ENCODE measurements around the gene KCNG4. TPM values are rescaled to one million over a fixed set of nuclear protein-coding genes. Genes with fewer than 3 reads are reported as not detected.

KCNG4 gene
- total RNA-seq, 2 experiments from 2014 or later, result not detected

- no peaks in the 10 kb centered on the region for H3K9me3 Mint-ChIP-seq
- H3K27me3 Mint-ChIP-seq, result peaks cover 10% of the 10 kb centered on the region
- no peak overlapping the region for H3K27ac Mint-ChIP-seq
- DNase-seq (no peak), ATAC-seq (no peak)
- no peaks in the 10 kb centered on the region for H3K4me1 Mint-ChIP-seq (ENCODE audit: low read depth)
- intact Hi-C loops (cut with micrococcal nuclease), result no loop called here
- no peaks in the 10 kb centered on the region for H3K36me3 Mint-ChIP-seq (ENCODE audit: low read depth)
- no peak overlapping the region for H3K4me3 Mint-ChIP-seq
- no peak for TF ChIP-seq CTCF (IDR thresholded peaks at IDR 0.05)
- ChIA-PET CTCF (interaction anchor here (1.1 kb wide), 1 partner anchor 16 kb away, joined by 3 read pairs; no protein-coding TSS in a partner anchor), POLR2A (no interaction called here)
These were observed 19.9 kb upstream of the KCNG4 start for GRCh38 chr16:84259691-84260090.

GRCh38 chr16:84258266-84258665 is 18.5 kb upstream of the KCNG4 start:
- no peaks in the 10 kb centered on the region for H3K4me1 Mint-ChIP-seq (ENCODE audit: low read depth)
- no peaks in the 10 kb centered on the region for H3K36me3 Mint-ChIP-seq (ENCODE audit: low read depth)
- ChIA-PET POLR2A (interaction anchor here (0.8 kb wide), 1 partner anchor 125 kb away, joined by 3 read pairs; no protein-coding TSS in a partner anchor), CTCF (no interaction called here)
- no peaks in the 10 kb centered on the region for H3K9me3 Mint-ChIP-seq
- intact Hi-C loops (cut with micrococcal nuclease), result no loop called here
- no peak for ATAC-seq
- H3K27me3 Mint-ChIP-seq, result peaks cover 15% of the 10 kb centered on the region
- no peak for DNase-seq
- no peak overlapping the region for H3K4me3 Mint-ChIP-seq
- TF ChIP-seq CTCF (IDR thresholded peaks at IDR 0.05), result no peak
- no peak overlapping the region for H3K27ac Mint-ChIP-seq

GRCh38 chr16:84255050-84255810 is 15.4 kb upstream of the KCNG4 start:
- TF ChIP-seq CTCF (IDR thresholded peaks at IDR 0.05), result no peak
- no peak overlapping the region for H3K4me3 Mint-ChIP-seq
- no peaks in the 10 kb centered on the region for H3K9me3 Mint-ChIP-seq
- peaks cover 24% of the 10 kb centered on the region for H3K27me3 Mint-ChIP-seq
- no peak overlapping the region for H3K27ac Mint-ChIP-seq
- ATAC-seq (no peak), DNase-seq (no peak)
- intact Hi-C loops (cut with micrococcal nuclease), result no loop called here
- no peaks in the 10 kb centered on the region for H3K4me1 Mint-ChIP-seq (ENCODE audit: low read depth)
- no peaks in the 10 kb centered on the region for H3K36me3 Mint-ChIP-seq (ENCODE audit: low read depth)
- CTCF ChIA-PET, result interaction anchor here (1.9 kb wide), 2 partner anchors 22 to 25 kb away, joined by 4 to 7 read pairs; no protein-coding TSS in a partner anchor
- POLR2A ChIA-PET, result no interaction called here

- Mint-ChIP-seq H3K9me3 (no peaks in the 10 kb centered on the region), H3K27me3 (peaks cover 21% of the 10 kb centered on the region), H3K36me3 (ENCODE audit: low read depth) (no peaks in the 10 kb centered on the region), H3K4me3 (no peak overlapping the region), H3K27ac (no peak overlapping the region), H3K4me1 (ENCODE audit: low read depth) (no peaks in the 10 kb centered on the region)
- intact Hi-C loops (cut with micrococcal nuclease), result no loop called here
- ChIA-PET CTCF (no interaction called here), POLR2A (no interaction called here)
- no peak for TF ChIP-seq CTCF (IDR thresholded peaks at IDR 0.05)
- no peak for ATAC-seq
- no peak for DNase-seq
These were observed 14.2 kb upstream of the KCNG4 start for GRCh38 chr16:84254062-84254461.

- POLR2A ChIA-PET, result no interaction called here
- no peak for DNase-seq
- no peak for ATAC-seq
- intact Hi-C loops (cut with micrococcal nuclease), result no loop called here
- no peaks in the 10 kb centered on the region for H3K4me1 Mint-ChIP-seq (ENCODE audit: low read depth)
- H3K9me3 Mint-ChIP-seq, result no peaks in the 10 kb centered on the region
- H3K4me3 Mint-ChIP-seq, result no peak overlapping the region
- CTCF ChIA-PET, result no interaction called here
- H3K27me3 Mint-ChIP-seq, result peaks cover 21% of the 10 kb centered on the region
- no peak for TF ChIP-seq CTCF (IDR thresholded peaks at IDR 0.05)
- no peaks in the 10 kb centered on the region for H3K36me3 Mint-ChIP-seq (ENCODE audit: low read depth)
- H3K27ac Mint-ChIP-seq, result no peak overlapping the region
These were observed 13.4 kb upstream of the KCNG4 start for GRCh38 chr16:84253173-84253572.
